NCI-H446 (cell line): ENCODE measurements around the gene TMEM234.

Experiments used
- DNase-seq, 2 experiments: peaks; one replicate each; lab custom pipeline; 2025; lab: John Stamatoyannopoulos, UW

Gene TMEM234

DNA sequence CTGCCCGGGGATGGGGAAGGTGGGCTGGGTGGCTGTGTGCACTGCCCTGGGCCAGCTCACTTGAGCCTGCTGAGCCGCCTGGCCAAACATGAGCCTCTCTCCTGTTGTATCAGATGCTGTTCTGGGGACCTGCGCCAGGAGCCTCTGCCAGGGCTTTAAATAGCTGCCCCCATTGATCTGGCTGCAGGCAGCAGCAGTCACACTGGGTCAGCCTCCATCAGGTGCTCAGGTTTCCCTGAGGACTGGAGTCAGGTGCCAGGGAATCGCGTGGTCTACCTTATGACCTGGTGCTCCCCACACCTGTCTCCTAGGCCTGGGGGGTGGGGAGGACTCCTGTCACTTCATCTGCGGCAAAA is 22.5 kb downstream of the TMEM234 start:
- DNase-seq, result peak in 1 of 2 experiments; percentile 56

DNA sequence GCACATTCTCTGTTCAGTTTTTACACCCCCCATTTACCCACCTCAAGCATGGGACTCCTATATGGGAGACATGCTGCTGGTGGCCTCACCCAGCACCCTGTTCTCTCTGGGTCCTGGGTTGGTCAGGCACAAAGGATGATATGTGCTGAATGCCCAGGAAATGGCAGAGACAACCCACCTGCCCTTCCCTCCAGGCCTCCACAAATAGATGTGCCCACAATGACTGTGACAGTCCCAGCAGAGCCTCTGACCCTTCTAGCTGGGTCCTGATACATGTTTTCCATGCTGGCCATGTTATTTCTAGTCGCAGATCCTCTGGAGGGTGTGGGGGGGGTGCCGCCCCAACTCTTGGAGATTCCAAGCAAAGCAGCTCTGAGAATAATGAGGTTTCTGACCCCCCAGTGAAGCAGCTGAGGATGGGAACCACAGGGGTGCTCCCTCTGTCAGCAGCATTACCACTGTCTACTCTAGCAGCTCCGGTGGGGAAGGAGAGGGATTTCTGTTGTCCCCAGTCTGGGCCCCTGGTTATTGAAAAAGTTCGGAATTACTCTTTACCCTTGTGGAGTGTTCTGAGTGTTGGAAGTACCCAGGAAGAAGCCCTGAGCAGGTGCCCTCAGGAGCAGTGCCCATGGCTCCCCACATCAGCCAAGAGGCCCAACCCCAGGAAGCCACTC is 23.0 kb downstream of the TMEM234 start:
- DNase-seq, result no peak

DNA sequence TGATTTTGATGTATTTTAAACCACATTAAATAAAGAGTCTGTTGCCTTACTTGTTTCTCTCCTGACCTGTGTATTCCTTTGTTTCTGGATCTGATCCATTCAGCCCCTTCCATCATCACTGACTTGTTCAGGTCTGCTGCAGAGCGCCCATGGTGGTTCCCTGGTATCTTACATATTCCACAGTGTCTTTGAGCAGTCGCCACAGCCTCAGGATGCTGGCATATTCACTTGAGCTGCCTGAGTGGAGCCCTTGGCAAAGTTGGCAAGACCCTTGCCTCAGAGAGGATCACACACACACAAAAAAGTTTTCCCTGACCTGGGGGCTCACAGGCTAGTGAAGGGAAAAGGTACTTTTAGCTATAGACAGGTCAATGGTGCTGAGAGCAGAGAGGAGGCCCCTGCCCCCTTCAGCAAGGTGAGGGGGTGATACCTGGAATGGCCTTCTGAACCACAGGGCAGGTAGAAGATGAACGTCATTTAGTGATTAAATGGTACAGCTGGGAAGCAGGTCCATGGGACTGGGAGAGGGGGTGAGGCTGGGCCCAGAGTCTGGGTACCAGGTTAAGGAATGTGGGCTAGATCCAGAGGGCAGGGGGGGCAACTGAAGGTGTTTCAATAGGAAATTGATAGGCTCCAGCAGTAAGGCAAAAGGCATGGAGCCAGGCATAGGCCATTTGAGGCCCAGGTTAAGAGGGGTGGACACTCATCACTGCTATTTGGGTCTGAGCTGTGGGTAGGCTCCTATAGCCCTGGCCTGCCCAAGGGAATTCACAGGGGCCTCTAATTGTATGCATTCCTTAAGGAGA is 23.7 kb downstream of the TMEM234 start:
- DNase-seq, result no peak

DNA sequence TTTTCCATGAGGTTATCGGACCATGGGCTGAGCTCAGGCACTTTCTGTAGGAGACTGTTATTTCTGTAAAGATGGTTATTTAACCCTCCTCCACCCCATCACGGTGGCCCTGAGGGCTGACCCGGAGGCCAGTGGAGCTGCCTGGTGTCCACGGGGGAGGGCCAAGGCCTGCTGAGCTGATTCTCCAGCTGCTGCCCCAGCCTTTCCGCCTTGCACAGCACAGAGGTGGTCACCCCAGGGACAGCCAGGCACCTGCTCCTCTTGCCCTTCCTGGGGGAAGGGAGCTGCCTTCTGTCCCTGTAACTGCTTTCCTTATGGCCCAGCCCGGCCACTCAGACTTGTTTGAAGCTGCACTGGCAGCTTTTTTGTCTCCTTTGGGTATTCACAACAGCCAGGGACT is 24.3 kb downstream of the TMEM234 start:
- DNase-seq, result no peak

DNA sequence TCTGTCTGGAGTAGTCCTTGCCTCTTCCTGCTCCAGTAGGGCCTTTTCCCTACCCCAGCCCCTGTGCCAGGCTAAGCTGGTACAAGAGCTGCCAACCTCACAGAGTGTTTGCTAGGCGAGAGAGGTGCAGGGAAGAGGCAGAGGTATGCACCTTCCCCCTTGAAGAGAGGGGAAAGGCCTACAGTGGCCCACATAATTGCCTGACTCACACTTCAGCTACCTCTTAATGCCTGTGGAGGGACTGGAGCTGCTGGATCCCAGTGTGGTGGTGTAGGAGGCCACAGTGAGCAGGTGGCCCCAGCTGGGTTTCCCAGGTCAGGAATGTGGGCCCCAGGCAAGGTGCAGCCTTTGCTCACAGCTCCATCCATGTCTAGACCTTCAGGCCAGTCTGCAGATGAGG is 25.1 kb downstream of the TMEM234 start:
- no peak for DNase-seq

- DNase-seq, result no peak
Observed at GRCh38 chr1:32195972-32196823, 26.0 kb downstream of the TMEM234 start.

DNA sequence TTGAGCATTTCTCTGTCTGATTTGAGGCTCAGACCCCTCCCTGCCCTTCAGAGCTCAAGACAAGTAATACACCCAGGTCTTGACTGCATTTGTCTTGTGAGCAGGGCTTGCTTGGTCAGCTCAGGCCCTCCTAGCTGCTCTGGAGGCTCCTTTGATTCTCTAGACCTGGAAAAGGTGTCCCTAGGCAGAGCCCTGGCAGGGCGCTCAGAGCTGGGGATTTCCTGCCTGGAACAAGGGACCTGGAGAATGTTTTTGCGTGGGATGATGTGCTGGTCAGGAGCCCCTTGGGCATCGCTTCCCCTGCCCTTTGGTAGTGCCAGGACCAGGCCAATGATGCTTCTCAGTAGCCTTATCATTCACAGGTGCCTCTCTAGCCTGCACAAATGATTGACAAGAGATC is 26.6 kb downstream of the TMEM234 start:
- DNase-seq, result no peak

GRCh38 chr1:32194984-32195383 is 27.2 kb downstream of the TMEM234 start:
- DNase-seq, result no peak

DNA sequence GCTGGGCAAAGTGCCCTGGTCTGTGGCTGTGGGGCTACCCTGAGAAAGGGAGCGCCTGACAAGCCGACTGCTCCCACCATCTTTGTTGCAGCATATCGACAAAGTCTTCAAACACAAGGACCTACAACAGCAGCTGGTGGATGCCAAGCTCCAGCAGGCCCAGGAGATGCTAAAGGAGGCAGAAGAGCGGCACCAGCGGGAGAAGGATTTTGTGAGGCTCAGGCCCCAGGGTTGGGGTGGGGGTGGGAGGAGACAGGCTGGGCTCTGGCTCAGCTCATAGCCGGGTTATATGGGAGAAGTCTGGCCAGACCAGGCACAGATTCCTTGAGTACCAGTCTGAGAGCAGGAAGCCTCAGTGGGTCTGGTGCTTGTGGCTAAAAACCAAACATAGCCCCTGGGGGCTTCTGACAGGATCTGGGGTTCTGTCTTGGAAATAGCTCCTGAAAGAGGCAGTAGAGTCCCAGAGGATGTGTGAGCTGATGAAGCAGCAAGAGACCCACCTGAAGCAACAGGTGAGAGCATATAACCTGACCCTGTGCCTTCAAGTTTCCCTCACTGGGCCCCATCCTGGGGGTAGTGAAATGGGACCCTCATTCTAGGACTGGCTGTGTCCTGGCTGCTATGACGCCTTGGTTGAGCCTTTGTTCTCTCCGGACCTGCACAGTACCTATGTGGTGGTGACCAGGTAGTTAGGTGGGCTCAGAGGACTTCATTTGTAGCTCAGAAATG is 29.8 kb downstream of the TMEM234 start:
- DNase-seq, result no peak

DNA sequence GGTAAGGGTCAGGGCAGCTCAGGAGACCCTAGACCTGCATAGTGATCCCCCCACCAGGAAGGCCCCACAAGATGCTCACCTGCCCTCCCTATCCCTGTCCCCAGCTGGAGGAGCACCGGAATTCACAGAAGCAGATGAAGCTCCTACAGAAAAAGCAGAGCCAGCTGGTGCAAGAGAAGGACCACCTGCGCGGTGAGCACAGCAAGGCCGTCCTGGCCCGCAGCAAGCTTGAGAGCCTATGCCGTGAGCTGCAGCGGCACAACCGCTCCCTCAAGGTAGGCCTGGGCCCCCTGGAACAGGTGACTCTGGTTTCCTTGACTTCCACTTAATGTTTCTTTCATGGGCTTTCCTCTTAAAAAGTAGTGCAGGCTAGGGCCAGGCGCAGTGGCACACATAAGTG is 34.3 kb downstream of the TMEM234 start:
- DNase-seq, result no peak

DNA sequence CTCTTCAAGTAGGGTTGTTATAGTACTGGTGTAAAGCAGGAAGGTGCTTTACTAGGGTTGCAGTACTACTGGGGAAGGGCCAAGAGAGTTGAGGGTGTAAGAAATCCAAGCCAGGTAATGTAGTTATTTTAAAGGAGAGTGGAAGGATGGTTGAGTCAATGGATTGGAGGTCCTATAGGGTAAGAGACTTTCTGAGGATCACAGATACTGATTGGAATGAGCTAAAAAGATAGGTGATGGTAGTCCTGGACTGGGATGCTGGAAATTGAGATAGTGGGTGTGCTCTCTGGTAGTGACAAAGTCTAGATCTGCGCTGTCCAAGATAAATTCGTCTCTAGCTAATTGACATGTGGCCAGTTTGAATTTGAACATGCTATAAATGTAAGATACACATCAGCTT is 35.7 kb downstream of the TMEM234 start:
- no peak for DNase-seq

- no peak for DNase-seq
Observed at GRCh38 chr1:32186077-32186476, 36.1 kb downstream of the TMEM234 start.

- DNase-seq, result no peak
Observed at GRCh38 chr1:32184650-32185049, 37.5 kb downstream of the TMEM234 start.

DNA sequence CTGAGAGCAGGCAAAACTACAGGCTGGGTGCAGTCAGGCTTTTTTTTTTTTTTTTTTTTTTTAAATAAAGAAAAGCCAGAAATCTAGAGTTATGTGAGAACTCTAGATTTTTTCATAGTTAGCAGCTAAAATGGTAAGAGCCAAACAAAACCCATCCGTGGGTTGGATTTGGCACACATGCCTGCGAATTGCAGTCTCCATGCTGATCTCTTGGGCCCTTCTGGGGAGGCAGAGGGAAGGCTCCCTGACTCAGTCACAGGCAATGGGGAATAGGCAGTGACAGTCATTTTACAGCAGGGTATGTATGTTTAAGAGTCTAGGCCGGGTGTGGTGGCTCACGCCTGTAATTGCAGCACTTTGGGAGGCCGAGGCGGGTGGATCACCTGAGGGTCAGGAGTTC is 40.1 kb downstream of the TMEM234 start:
- DNase-seq, result no peak

- DNase-seq, result no peak
Observed at GRCh38 chr1:32181563-32181962, 40.6 kb downstream of the TMEM234 start.

GRCh38 chr1:32181065-32181464 is 41.1 kb downstream of the TMEM234 start:
- DNase-seq, result no peak

DNA sequence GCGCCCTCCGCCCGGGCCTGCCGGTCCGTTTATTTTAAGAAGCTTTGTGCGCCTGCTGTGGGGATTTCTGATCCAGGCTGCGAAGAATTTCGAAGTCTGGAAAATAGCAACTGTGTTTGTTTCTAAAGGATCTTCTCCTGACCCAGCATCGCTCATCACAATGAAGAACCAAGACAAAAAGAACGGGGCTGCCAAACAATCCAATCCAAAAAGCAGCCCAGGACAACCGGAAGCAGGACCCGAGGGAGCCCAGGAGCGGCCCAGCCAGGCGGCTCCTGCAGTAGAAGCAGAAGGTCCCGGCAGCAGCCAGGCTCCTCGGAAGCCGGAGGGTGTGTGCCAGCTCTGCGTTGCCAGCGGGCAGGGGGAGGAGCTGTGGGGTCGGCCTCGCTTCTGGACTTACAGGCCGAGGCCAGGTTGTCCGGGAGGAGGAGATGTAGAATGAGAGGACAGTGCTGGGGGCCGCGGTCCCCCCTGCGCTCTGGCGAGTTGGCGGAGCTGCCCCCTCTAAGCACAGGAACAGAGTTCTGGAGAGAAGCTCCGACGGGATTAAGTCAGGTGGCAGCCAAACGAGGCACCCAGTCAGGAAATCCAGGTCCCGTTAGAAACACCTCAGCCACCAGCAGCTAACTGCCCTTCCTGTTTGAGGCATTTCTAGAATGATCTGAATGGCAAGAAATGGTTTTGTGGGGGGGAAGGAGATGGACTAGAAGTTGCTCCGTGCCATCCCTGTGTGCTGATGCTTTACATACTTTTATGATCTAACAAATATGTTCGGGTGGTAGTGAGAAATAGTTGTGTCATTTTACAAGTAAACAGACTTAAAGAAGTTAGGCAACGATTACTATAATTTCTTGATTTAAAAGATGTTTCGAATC is 41.7 kb downstream of the TMEM234 start:
- peak in 1 of 2 experiments; percentile 39 for DNase-seq

DNA sequence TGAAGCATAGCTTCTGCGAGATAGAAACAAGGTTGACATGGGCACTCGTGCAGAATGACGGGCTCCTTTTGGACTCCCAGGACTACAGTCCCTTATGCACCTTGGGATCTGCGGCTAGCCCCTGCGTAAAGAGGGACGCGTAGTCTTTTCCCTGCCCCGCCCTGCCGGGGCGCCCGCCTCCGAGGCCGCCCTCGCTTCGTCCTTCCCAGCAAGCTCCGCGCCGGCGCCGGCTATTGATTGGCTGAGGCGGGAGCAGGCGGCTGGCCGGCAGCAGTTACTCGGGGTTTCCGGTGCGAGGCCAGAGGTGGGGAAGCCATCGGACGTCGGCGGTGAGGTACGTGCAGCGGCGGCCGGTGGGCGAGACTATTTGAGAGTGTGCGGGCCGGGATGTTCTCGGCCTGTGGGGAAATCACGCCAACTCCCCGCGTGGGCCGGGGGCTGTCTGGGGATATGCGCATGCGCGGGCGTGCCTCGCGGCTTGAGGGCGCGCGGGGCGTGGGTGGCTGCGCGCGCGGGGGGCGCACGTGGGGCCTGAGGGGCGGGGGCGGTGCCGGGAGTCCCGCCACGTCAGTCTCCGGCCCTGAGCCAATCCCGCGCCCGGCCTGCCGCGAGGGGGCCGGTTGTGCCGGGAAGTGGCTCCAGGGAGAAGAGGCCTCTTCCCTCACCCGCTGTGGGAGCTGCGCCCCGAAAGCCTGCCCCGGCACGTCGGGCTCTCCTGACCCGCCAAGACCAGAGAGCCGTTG is 42.5 kb downstream of the TMEM234 start, which contains the start of gene TXLNA:
Gene TXLNA (plus strand): TSS at position 233 of the 743 bp plus-strand sequence. CDS start 671 bp downstream, outside the sequence.
- peak; percentile 84 to 91 for DNase-seq

GRCh38 chr1:32179193-32179442 is 43.0 kb downstream of the TMEM234 start:
- peak in 1 of 2 experiments; percentile 73 for DNase-seq

- DNase-seq, result no peak
Observed at GRCh38 chr1:32178380-32179192, 43.6 kb downstream of the TMEM234 start.
